IPS DF 6.9 (cell line): ENCODE data around the gene VAV2.

ENCODE experiments used
- DNase-seq: peaks from one replicate; pipeline ENCODE4 v3.0.0-alpha.2; 2013; ENCODE audit warnings: low read depth, low spot score
- H3K27ac ChIP-seq: one replicate; pipeline ENCODE4 v1.5.1; 2013; ENCODE audit warnings: low read length, control low read depth
- H3K27me3 ChIP-seq: 2 replicates; pipeline ENCODE4 v1.6.1; 2013; ENCODE audit warnings: mild to moderate bottlenecking, low read length; ENCODE audit not compliant: control insufficient read depth, insufficient read depth
- H3K36me3 ChIP-seq: 2 replicates; pipeline ENCODE4 v1.6.1; 2013; ENCODE audit warnings: low read length; ENCODE audit not compliant: control insufficient read depth, insufficient read depth
- H3K4me1 ChIP-seq: 2 replicates; pipeline ENCODE4 v1.6.1; 2013; ENCODE audit warnings: low read length; ENCODE audit not compliant: control insufficient read depth, insufficient read depth
- H3K4me3 ChIP-seq: 2 replicates; pipeline ENCODE4 v1.5.1; 2013; ENCODE audit warnings: mild to moderate bottlenecking, low read length
- H3K9me3 ChIP-seq: 2 replicates; pipeline ENCODE4 v1.6.1; 2013; ENCODE audit warnings: low read length, inconsistent platforms; ENCODE audit not compliant: control insufficient read depth, insufficient read depth
- WGBS: extraction: QIAGEN DNeasy Blood & Tissue Kit; methylation state at CpG from one replicate; pipeline ENCODE4 v1.1.7; 2013; ENCODE audit warnings: mixed read lengths, missing lambda C conversion rate; ENCODE audit not compliant: insufficient read length, insufficient coverage; 5-methylcytosine and 5-hydroxymethylcytosine counted together

Gene VAV2

GRCh38 chr9:133727876-133728441 lies 264.2 kb downstream of the VAV2 start:
- H3K27me3 ChIP-seq: no peaks in the 10 kb centered on the region
- H3K36me3 ChIP-seq: no peaks in the 10 kb centered on the region
- no peak overlapping the region for H3K4me3 ChIP-seq
- H3K27ac ChIP-seq: no peak overlapping the region
- no peaks in the 10 kb centered on the region for H3K4me1 ChIP-seq
- no CpG with 5 or more reads among the region's 18 CpGs for WGBS
- no peak for DNase-seq
- no peaks in the 10 kb centered on the region for H3K9me3 ChIP-seq

- no peak for DNase-seq
- no peaks in the 10 kb centered on the region for H3K9me3 ChIP-seq
- WGBS: no CpG with 5 or more reads among the region's 10 CpGs
- H3K4me3 ChIP-seq: no peak overlapping the region
- no peak overlapping the region for H3K27ac ChIP-seq
- H3K36me3 ChIP-seq: no peaks in the 10 kb centered on the region
- H3K27me3 ChIP-seq: no peaks in the 10 kb centered on the region
- H3K4me1 ChIP-seq: no peaks in the 10 kb centered on the region
Measured at GRCh38 chr9:133727277-133727875, 264.7 kb downstream of the VAV2 start.

GRCh38 chr9:133726401-133727276 lies 265.5 kb downstream of the VAV2 start:
- Histone ChIP-seq H3K9me3 (no peaks in the 10 kb centered on the region), H3K4me1 (no peaks in the 10 kb centered on the region), H3K27me3 (no peaks in the 10 kb centered on the region), H3K4me3 (no peak overlapping the region), H3K27ac (no peak overlapping the region), H3K36me3 (no peaks in the 10 kb centered on the region)
- WGBS: no CpG with 5 or more reads among the region's 14 CpGs
- DNase-seq: no peak

- no peaks in the 10 kb centered on the region for H3K36me3 ChIP-seq
- H3K9me3 ChIP-seq: no peaks in the 10 kb centered on the region
- DNase-seq: no peak
- no peak overlapping the region for H3K27ac ChIP-seq
- H3K27me3 ChIP-seq: no peaks in the 10 kb centered on the region
- no peak overlapping the region for H3K4me3 ChIP-seq
- no peaks in the 10 kb centered on the region for H3K4me1 ChIP-seq
- WGBS: no CpG with 5 or more reads among the region's 7 CpGs
Measured at GRCh38 chr9:133725886-133726285, 266.2 kb downstream of the VAV2 start.

- no peaks in the 10 kb centered on the region for H3K36me3 ChIP-seq
- H3K4me1 ChIP-seq: 0 out of 2 replicates have a peak, but pooled peaks cover 3% of the 10 kb centered on the region
- H3K27ac ChIP-seq: no peak overlapping the region
- no peaks in the 10 kb centered on the region for H3K27me3 ChIP-seq
- no peak overlapping the region for H3K4me3 ChIP-seq
- DNase-seq: no peak
- no CpG with 5 or more reads among the region's 15 CpGs for WGBS
- H3K9me3 ChIP-seq: no peaks in the 10 kb centered on the region
Measured at GRCh38 chr9:133718563-133719315, 273.4 kb downstream of the VAV2 start.

GRCh38 chr9:133717113-133718031 lies 274.8 kb downstream of the VAV2 start:
- no peak overlapping the region for H3K27ac ChIP-seq

GRCh38 chr9:133716564-133717112 lies 275.5 kb downstream of the VAV2 start:
- no peaks in the 10 kb centered on the region for H3K27me3 ChIP-seq
- H3K9me3 ChIP-seq: no peaks in the 10 kb centered on the region
- 0 out of 2 replicates have a peak, but pooled peaks cover 3% of the 10 kb centered on the region for H3K4me1 ChIP-seq
- H3K4me3 ChIP-seq: no peak overlapping the region
- no peak for DNase-seq
- H3K27ac ChIP-seq: no peak overlapping the region
- no peaks in the 10 kb centered on the region; the same call in 1 of the 2 replicates for H3K36me3 ChIP-seq
- no CpG with 5 or more reads among the region's 8 CpGs for WGBS

More at GRCh38 chr9:133717113-133718031, 274.8 kb downstream of the VAV2 start:
- DNase-seq: no peak
- Histone ChIP-seq H3K36me3 (no peaks in the 10 kb centered on the region; the same call in 1 of the 2 replicates), H3K4me3 (no peak overlapping the region), H3K4me1 (0 out of 2 replicates have a peak, but pooled peaks cover 3% of the 10 kb centered on the region), H3K27me3 (no peaks in the 10 kb centered on the region), H3K9me3 (no peaks in the 10 kb centered on the region)
- no CpG with 5 or more reads among the region's 20 CpGs for WGBS

- no peak overlapping the region for H3K27ac ChIP-seq
- no CpG with 5 or more reads among the region's 21 CpGs for WGBS
- H3K27me3 ChIP-seq: no peaks in the 10 kb centered on the region
- no peak overlapping the region for H3K4me3 ChIP-seq
- no peak for DNase-seq
- no peaks in the 10 kb centered on the region for H3K9me3 ChIP-seq
- no peaks in the 10 kb centered on the region; the same call in 1 of the 2 replicates for H3K36me3 ChIP-seq
- H3K4me1 ChIP-seq: 0 out of 2 replicates have a peak, but pooled peaks cover 3% of the 10 kb centered on the region
Measured at GRCh38 chr9:133715866-133716563, 276.1 kb downstream of the VAV2 start.
